HepG2 (cell line): ENCODE results near the gene PNPLA2. TPM values are rescaled to one million over a fixed set of nuclear protein-coding genes. Genes with fewer than 3 reads are reported as not detected.

ENCODE experiments used
- ATAC-seq: fragments of 200-7000 bp; cut with Tn5 transposase; 3 replicates; pipeline ENCODE4 v1.9.1; 2020; ENCODE audit warnings: mild to moderate bottlenecking, moderate library complexity
- BruUV-seq: library from RNA; stranded (reverse); fragments of 400-500 nt; replicated peaks from 2 replicates; lab custom pipeline; 2021; lab: Mats Ljungman, UMichigan
- CTCF ChIA-PET: fragments of 300-600 bp; formaldehyde crosslinking; extraction: SDS; loops from one replicate; lab custom pipeline; 2021; ENCODE audit warnings: low total read pairs, inconsistent platforms, low intra/inter-chr PET ratio; lab: Yijun Ruan, JAX
- POLR2A ChIA-PET: fragments of 350-600 bp; sonication (Branson Sonifier 250); formaldehyde crosslinking; loops from one replicate; lab custom pipeline; 2020; ENCODE audit warnings: antibody characterized with exemption, inconsistent platforms; lab: Yijun Ruan, JAX
- DNase-seq: peaks from one replicate; pipeline ENCODE4 v3.0.0-alpha.2; 2015; ENCODE audit warnings: low spot score
- FAIRE-seq: peaks from 3 replicates; lab custom pipeline; 2011; peaks lifted over from hg19 to GRCh38; lab: Jason Lieb, UNC
- H2AFZ ChIP-seq: one replicate; pipeline ENCODE4 v1.6.1; 2011; ENCODE audit warnings: low read length, inconsistent platforms
- H3K27ac ChIP-seq: fragments of 300-600 bp; 3 replicates; pipeline ENCODE4 v1.8.0; 2011; ENCODE audit warnings: mixed run types, mild to moderate bottlenecking, mixed read lengths, low read length, inconsistent platforms; ENCODE audit not compliant: insufficient read depth; ENCODE audit errors: extremely low read length
- H3K27me3 ChIP-seq, 2 experiments: fragments of 200-600 bp in 1 of 2; 2 replicates in 1 of 2; 3 replicates in 1 of 2; pipeline versions ENCODE4 v1.6.0 to v1.8.0; 2011; ENCODE audit warnings: low read length in 2 of 2, mild to moderate bottlenecking in 2 of 2, moderate library complexity in 2 of 2, inconsistent platforms in 1 of 2; ENCODE audit not compliant: insufficient read depth in 2 of 2, control insufficient read depth in 1 of 2
- H3K36me3 ChIP-seq, 2 experiments: fragments of 200-600 bp in 1 of 2; replicated peaks in 1 of 2; 2 replicates in 1 of 2; 3 replicates in 1 of 2; pipeline versions ENCODE4 v1.5.1 to v1.8.0; 2011; ENCODE audit warnings: low read length in 2 of 2, inconsistent platforms in 1 of 2; ENCODE audit not compliant: insufficient read depth in 2 of 2, control insufficient read depth in 1 of 2
- H3K4me1 ChIP-seq: 2 replicates; pipeline ENCODE4 v1.5.1; 2012; ENCODE audit warnings: low read length, inconsistent platforms; ENCODE audit not compliant: insufficient read depth
- H3K4me2 ChIP-seq: 2 replicates; pipeline ENCODE4 v1.6.0; 2011; ENCODE audit warnings: low read depth, low read length, inconsistent platforms
- H3K4me3 ChIP-seq, 3 experiments: fragments of 200-600 bp in 1 of 3; sonication (generic), shearing (Covaris generic) in 1 of 3; replicated peaks in 1 of 3; 2 replicates each; pipeline ENCODE4 v1.5.1; 2011 to 2016; ENCODE audit warnings: low read length in 3 of 3, inconsistent platforms in 2 of 3, low read depth in 2 of 3, mild to moderate bottlenecking in 2 of 3, control low read depth in 1 of 3, mixed read lengths in 1 of 3; ENCODE audit not compliant: insufficient read depth in 1 of 3
- H3K79me2 ChIP-seq: one replicate; pipeline ENCODE4 v1.6.1; 2011; ENCODE audit warnings: low read length, inconsistent platforms; ENCODE audit not compliant: insufficient read depth
- H3K9ac ChIP-seq: 2 replicates; pipeline ENCODE4 v1.6.0; 2011; ENCODE audit warnings: mild to moderate bottlenecking, low read depth, low read length, inconsistent platforms; ENCODE audit not compliant: insufficient read depth
- H3K9me3 ChIP-seq: 2 replicates; pipeline ENCODE4 v1.5.1; 2012; ENCODE audit warnings: mild to moderate bottlenecking, low read length
- H4K20me1 ChIP-seq: 2 replicates; pipeline ENCODE4 v1.6.0; 2011; ENCODE audit warnings: inconsistent platforms, mild to moderate bottlenecking, low read length, moderate library complexity; ENCODE audit not compliant: insufficient read depth
- CCDC6 ChIP-seq: sonication (generic); formaldehyde crosslinking; IDR thresholded peaks from 2 replicates; pipeline ENCODE4 v1.8.1; 2022; ENCODE audit warnings: mild to moderate bottlenecking, missing genetic modification reagents, moderate library complexity
- NR3C1 ChIP-seq: sonication (generic); formaldehyde crosslinking; IDR thresholded peaks from 2 replicates; pipeline ENCODE4 v1.4.0; 2020; ENCODE audit warnings: missing genetic modification reagents
- REPIN1 ChIP-seq: sonication (generic); formaldehyde crosslinking; IDR thresholded peaks from 2 replicates; pipeline ENCODE4 v1.8.0; 2022; ENCODE audit warnings: missing genetic modification reagents, low read depth, mild to moderate bottlenecking, borderline replicate concordance
- SALL1 ChIP-seq: sonication (generic); formaldehyde crosslinking; IDR thresholded peaks from 2 replicates; pipeline ENCODE4 v1.8.0; 2022; ENCODE audit warnings: mild to moderate bottlenecking, missing genetic modification reagents
- SMAD9 ChIP-seq: sonication (generic); formaldehyde crosslinking; IDR thresholded peaks from 2 replicates; pipeline ENCODE4 v1.5.1; 2020; ENCODE audit warnings: mild to moderate bottlenecking, missing genetic modification reagents
- ZNF607 ChIP-seq: sonication (generic); formaldehyde crosslinking; IDR thresholded peaks from 2 replicates; pipeline ENCODE4 v1.5.1; 2020; ENCODE audit warnings: missing genetic modification reagents, mild to moderate bottlenecking, borderline replicate concordance
- WGBS: methylation state at CpG from one replicate; pipeline ENCODE4 v1.1.6; 2017; ENCODE audit warnings: low lambda C conversion rate; 5-methylcytosine and 5-hydroxymethylcytosine counted together
- in situ Hi-C: cut with HindIII; loops from 2 replicates; pipeline ENCODE4 v1.10.0; 2017; ENCODE audit warnings: low pct_unique_long_range_greater_than_20kb; ENCODE audit not compliant: extremely low pct_ligation_motif_present
- intact Hi-C: fragments of 100-400 bp; cut with micrococcal nuclease; formaldehyde crosslinking; loops from one replicate; pipeline ENCODE4 v1.10.0; 2022; ENCODE audit not compliant: unreplicated experiment
- polyA plus RNA-seq, 8 experiments: library from polyadenylated mRNA; depleted of rRNA in 3 of 8; stranded (reverse) in 7 of 8; unstranded in 1 of 8; fragments of >200 nt; fragmentation: Illumina TruSeq in 4 of 8; extraction: Trizol in 4 of 8; gene quantifications; 2 replicates each; pipeline versions ENCODE4 v1.2.1 to v1.2.3, GENCODE V29; 2011 to 2016; ENCODE audit warnings: low read depth in 4 of 8, missing spikeins in 1 of 8, mixed read lengths in 1 of 8; ENCODE audit not compliant: insufficient read depth in 1 of 8
- total RNA-seq, 5 experiments: library from RNA; depleted of rRNA; stranded (reverse); fragments of >200 nt; fragmentation: Illumina TruSeq; extraction: Trizol; gene quantifications; 2 replicates each; pipeline ENCODE4 v1.2.3, GENCODE V29; 2016; ENCODE audit warnings: low read depth in 1 of 5
- TF ChIP-seq, protein P1 (sequence below): sonication (generic); formaldehyde crosslinking; IDR thresholded peaks from 2 replicates; pipeline ENCODE4 v1.4.0; 2020; ENCODE audit warnings: missing genetic modification reagents
- TF ChIP-seq, protein P2 (sequence below): sonication (generic); formaldehyde crosslinking; IDR thresholded peaks from 2 replicates; pipeline ENCODE4 v1.4.0; 2020; ENCODE audit warnings: missing genetic modification reagents
- TF ChIP-seq, protein P3 (sequence below), 2 experiments: sonication (generic) in 1 of 2; formaldehyde crosslinking in 1 of 2; IDR thresholded peaks; 2 replicates each; pipeline versions ENCODE4 v1.4.0 to v1.6.1; 2018 to 2020; ENCODE audit warnings: missing genetic modification reagents in 2 of 2, borderline replicate concordance in 1 of 2, low read depth in 1 of 2, mild to moderate bottlenecking in 1 of 2, missing biosample characterization in 1 of 2
- TF ChIP-seq, protein P4 (sequence below): sonication (generic); formaldehyde crosslinking; IDR thresholded peaks from 2 replicates; pipeline ENCODE4 v1.4.0; 2020; ENCODE audit warnings: missing genetic modification reagents, borderline replicate concordance
- TF ChIP-seq, protein P5 (sequence below), 2 experiments: fragments of 450-650 bp in 1 of 2; sonication (generic) in 1 of 2; formaldehyde crosslinking; IDR thresholded peaks; 2 replicates each; pipeline versions ENCODE4 v1.5.0 to v1.8.0; 2020 to 2022; ENCODE audit warnings: mild to moderate bottlenecking in 1 of 2, missing genetic modification reagents in 1 of 2

The PNPLA2 gene
- total and polyA plus RNA-seq, 2 of the 13 experiments (the other 11 are each of a cell fraction or from before 2014, with no cell fraction given): 10.5 to 43.2 TPM

DNA sequence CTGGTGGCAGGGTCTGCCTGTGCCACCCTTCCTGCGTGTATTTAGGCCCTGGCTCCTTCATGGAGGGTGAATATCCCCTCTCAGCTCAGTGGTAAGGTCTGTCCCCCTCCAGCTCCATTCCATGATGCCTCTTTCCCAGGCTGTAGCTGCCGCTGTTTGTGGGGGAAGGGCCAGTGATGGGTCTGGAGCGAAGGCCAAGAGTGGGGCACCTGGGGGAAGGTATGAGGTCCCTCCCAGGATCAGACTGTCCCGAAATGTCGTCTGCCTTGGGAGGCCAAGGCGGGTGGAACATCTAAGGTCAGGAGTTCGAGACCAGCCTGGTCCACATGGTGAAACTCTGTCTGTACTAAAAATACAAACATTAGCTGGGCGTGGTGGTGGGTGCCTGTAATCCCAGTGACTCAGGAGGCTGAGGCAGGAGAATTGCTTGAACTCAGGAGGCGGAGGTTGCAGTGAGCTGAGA is 15.2 kb downstream of the PNPLA2 start:
- no peak overlapping the region for H2AFZ ChIP-seq
- H3K79me2 ChIP-seq: peaks cover 11% of the 10 kb centered on the region
- H3K9ac ChIP-seq: peak overlapping the region; percentile 85
- H4K20me1 ChIP-seq: peaks cover 9% of the 10 kb centered on the region; the same call in 1 of the 2 replicates
- peak overlapping the region; percentile 61 for H3K27ac ChIP-seq
- BruUV-seq: no TSS peak
- H3K9me3 ChIP-seq: no peaks in the 10 kb centered on the region
- ATAC-seq (no peak), FAIRE-seq (no peak), DNase-seq (no peak)
- TF ChIP-seq, protein P1, sequence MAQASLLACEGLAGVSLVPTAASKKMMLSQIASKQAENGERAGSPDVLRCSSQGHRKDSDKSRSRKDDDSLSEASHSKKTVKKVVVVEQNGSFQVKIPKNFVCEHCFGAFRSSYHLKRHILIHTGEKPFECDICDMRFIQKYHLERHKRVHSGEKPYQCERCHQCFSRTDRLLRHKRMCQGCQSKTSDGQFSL (CRISPR knock-in tag): 0 out of 2 replicates have a peak, but pooled peaks have one; percentile 48
- TF ChIP-seq, protein P2, sequence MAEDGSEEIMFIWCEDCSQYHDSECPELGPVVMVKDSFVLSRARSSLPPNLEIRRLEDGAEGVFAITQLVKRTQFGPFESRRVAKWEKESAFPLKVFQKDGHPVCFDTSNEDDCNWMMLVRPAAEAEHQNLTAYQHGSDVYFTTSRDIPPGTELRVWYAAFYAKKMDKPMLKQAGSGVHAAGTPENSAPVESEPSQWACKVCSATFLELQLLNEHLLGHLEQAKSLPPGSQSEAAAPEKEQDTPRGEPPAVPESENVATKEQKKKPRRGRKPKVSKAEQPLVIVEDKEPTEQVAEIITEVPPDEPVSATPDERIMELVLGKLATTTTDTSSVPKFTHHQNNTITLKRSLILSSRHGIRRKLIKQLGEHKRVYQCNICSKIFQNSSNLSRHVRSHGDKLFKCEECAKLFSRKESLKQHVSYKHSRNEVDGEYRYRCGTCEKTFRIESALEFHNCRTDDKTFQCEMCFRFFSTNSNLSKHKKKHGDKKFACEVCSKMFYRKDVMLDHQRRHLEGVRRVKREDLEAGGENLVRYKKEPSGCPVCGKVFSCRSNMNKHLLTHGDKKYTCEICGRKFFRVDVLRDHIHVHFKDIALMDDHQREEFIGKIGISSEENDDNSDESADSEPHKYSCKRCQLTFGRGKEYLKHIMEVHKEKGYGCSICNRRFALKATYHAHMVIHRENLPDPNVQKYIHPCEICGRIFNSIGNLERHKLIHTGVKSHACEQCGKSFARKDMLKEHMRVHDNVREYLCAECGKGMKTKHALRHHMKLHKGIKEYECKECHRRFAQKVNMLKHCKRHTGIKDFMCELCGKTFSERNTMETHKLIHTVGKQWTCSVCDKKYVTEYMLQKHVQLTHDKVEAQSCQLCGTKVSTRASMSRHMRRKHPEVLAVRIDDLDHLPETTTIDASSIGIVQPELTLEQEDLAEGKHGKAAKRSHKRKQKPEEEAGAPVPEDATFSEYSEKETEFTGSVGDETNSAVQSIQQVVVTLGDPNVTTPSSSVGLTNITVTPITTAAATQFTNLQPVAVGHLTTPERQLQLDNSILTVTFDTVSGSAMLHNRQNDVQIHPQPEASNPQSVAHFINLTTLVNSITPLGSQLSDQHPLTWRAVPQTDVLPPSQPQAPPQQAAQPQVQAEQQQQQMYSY (CRISPR knock-in tag): peak; percentile 82
- TF ChIP-seq ZNF607 (CRISPR knock-in tag): 0 out of 2 replicates have a peak, but pooled peaks have one; percentile 41
- TF ChIP-seq SMAD9 (CRISPR knock-in tag): 0 out of 2 replicates have a peak, but pooled peaks have one; percentile 40
- no peak for TF ChIP-seq NR3C1 (CRISPR knock-in tag)
- TF ChIP-seq, protein P3, sequence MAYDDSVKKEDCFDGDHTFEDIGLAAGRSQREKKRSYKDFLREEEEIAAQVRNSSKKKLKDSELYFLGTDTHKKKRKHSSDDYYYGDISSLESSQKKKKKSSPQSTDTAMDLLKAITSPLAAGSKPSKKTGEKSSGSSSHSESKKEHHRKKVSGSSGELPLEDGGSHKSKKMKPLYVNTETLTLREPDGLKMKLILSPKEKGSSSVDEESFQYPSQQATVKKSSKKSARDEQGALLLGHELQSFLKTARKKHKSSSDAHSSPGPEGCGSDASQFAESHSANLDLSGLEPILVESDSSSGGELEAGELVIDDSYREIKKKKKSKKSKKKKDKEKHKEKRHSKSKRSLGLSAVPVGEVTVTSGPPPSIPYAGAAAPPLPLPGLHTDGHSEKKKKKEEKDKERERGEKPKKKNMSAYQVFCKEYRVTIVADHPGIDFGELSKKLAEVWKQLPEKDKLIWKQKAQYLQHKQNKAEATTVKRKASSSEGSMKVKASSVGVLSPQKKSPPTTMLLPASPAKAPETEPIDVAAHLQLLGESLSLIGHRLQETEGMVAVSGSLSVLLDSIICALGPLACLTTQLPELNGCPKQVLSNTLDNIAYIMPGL (CRISPR knock-in tag; IDR thresholded peaks at IDR 0.05; ENCODE audit: borderline replicate concordance in 1 of 2, low read depth in 1 of 2): 0 out of 4 replicates have a peak, but pooled peaks of 1 of the 2 experiments have one; percentile 2
- TF ChIP-seq, protein P4, sequence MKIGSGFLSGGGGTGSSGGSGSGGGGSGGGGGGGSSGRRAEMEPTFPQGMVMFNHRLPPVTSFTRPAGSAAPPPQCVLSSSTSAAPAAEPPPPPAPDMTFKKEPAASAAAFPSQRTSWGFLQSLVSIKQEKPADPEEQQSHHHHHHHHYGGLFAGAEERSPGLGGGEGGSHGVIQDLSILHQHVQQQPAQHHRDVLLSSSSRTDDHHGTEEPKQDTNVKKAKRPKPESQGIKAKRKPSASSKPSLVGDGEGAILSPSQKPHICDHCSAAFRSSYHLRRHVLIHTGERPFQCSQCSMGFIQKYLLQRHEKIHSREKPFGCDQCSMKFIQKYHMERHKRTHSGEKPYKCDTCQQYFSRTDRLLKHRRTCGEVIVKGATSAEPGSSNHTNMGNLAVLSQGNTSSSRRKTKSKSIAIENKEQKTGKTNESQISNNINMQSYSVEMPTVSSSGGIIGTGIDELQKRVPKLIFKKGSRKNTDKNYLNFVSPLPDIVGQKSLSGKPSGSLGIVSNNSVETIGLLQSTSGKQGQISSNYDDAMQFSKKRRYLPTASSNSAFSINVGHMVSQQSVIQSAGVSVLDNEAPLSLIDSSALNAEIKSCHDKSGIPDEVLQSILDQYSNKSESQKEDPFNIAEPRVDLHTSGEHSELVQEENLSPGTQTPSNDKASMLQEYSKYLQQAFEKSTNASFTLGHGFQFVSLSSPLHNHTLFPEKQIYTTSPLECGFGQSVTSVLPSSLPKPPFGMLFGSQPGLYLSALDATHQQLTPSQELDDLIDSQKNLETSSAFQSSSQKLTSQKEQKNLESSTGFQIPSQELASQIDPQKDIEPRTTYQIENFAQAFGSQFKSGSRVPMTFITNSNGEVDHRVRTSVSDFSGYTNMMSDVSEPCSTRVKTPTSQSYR: peak; percentile 58
- 0 out of 2 replicates have a peak, but pooled peaks have one; percentile 12 for TF ChIP-seq SALL1 (CRISPR knock-in tag)
- TF ChIP-seq, protein P5, sequence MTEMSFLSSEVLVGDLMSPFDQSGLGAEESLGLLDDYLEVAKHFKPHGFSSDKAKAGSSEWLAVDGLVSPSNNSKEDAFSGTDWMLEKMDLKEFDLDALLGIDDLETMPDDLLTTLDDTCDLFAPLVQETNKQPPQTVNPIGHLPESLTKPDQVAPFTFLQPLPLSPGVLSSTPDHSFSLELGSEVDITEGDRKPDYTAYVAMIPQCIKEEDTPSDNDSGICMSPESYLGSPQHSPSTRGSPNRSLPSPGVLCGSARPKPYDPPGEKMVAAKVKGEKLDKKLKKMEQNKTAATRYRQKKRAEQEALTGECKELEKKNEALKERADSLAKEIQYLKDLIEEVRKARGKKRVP (CRISPR knock-in tag; IDR thresholded peaks at IDR 0.05): no peak
- 0 out of 2 replicates have a peak, but pooled peaks have one; percentile 27 for TF ChIP-seq CCDC6 (CRISPR knock-in tag)
- 0 out of 2 replicates have a peak, but pooled peaks have one; percentile 2 for TF ChIP-seq REPIN1 (CRISPR knock-in tag)
- 52% methylated on average over 9 of the region's 9 CpGs for WGBS
- in situ Hi-C loops (no loop called here), intact Hi-C loops (no loop called here)
- H3K27me3 ChIP-seq: no peaks in the 10 kb centered on the region
- peaks cover 4 to 17% of the 10 kb centered on the region in 2 experiments; a peak in 3 of 5 replicates for H3K36me3 ChIP-seq
- POLR2A ChIA-PET: interaction anchor here (0.6 to 16.1 kb wide), 4 partner anchors 8 to 28 kb away, joined by 5 to 264 read pairs (median 74); partner anchors contain the start of genes PNPLA2, POLR2L, RPLP2 and TSPAN4
- H3K4me2 ChIP-seq: peak overlapping the region; percentile 81
- peaks cover 75% of the 10 kb centered on the region for H3K4me1 ChIP-seq
- H3K4me3 ChIP-seq: peak overlapping the region; percentile 71 to 81 (median 77); a peak in 5 of 6 replicates
- CTCF ChIA-PET: no interaction called here
